Measurements from ENCODE around the gene MACC1. TPM values are rescaled to one million over a fixed set of nuclear protein-coding genes. Genes with fewer than 3 reads are reported as not detected.
A peak's percentile ranks its signal among the peaks of the same experiment; 100 is the strongest.

The MACC1 gene
- total and polyA plus RNA-seq, 9 of the 15 experiments (the other 6 are each of a cell fraction or from before 2014, with no cell fraction given): 5.9 to 30.2 (median 10.4) TPM

DNA sequence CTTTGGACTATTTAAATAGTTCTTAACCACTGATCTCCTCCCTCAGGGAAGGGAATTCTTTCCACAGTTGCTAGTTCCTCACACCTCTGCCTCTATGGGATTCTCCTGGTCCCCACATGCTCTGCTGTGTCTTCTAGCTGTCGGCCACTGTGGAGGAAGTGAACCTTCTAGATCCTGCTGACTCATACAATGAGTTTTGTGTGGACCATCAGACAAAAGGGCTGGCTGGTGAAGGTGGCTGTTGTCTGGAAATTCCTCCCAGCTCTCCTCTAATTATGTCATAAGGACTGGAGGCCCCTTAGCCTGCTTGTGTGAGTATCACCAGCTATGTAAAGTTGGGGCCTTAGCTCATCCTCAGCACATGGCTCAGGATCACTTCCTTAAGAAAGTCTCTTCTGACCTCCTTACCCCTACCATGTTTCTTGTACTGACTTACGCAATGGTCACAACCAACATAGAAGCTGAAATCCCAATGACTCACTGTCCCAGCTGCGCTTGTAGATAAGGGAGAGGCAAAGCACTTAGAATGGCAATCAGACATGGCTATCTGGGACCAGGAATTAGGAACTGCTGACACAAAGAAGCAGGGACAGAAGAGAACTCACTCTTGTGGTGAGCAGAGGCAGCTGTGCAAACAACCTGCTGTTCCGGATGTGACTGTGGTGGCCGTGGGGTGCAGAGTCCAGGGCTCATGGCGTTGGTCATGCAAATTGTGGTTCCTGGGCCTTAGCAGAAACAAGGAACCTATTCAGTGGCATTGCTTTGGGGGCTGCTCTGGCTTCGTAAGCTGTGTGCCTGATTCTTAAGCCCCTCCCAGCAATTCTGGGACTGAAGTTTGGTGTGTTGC is 2.5 kb upstream of the MACC1 start (continued):
- TF ChIP-seq TAF1 (IDR thresholded peaks at IDR 0.05; ENCODE audit: control insufficient read depth, extremely low read depth, insufficient read depth, low read length, severe bottlenecking): peak; percentile 47
- TF ChIP-seq ZNF347 (CRISPR knock-in tag; IDR thresholded peaks at IDR 0.05; ENCODE audit: low read depth): no peak
- peak; percentile 98 for TF ChIP-seq CTBP1 (IDR thresholded peaks at IDR 0.05; ENCODE audit: borderline replicate concordance)
- TF ChIP-seq MAFK (IDR thresholded peaks at IDR 0.05; ENCODE audit: low read length): peak; percentile 87
- no peak for TF ChIP-seq BDP1 (IDR thresholded peaks at IDR 0.05; ENCODE audit: insufficient read depth, insufficient read length)
- TF ChIP-seq, protein P1, sequence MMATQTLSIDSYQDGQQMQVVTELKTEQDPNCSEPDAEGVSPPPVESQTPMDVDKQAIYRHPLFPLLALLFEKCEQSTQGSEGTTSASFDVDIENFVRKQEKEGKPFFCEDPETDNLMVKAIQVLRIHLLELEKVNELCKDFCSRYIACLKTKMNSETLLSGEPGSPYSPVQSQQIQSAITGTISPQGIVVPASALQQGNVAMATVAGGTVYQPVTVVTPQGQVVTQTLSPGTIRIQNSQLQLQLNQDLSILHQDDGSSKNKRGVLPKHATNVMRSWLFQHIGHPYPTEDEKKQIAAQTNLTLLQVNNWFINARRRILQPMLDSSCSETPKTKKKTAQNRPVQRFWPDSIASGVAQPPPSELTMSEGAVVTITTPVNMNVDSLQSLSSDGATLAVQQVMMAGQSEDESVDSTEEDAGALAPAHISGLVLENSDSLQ (IDR thresholded peaks at IDR 0.05): peak; percentile 85
- TF ChIP-seq, protein P2, sequence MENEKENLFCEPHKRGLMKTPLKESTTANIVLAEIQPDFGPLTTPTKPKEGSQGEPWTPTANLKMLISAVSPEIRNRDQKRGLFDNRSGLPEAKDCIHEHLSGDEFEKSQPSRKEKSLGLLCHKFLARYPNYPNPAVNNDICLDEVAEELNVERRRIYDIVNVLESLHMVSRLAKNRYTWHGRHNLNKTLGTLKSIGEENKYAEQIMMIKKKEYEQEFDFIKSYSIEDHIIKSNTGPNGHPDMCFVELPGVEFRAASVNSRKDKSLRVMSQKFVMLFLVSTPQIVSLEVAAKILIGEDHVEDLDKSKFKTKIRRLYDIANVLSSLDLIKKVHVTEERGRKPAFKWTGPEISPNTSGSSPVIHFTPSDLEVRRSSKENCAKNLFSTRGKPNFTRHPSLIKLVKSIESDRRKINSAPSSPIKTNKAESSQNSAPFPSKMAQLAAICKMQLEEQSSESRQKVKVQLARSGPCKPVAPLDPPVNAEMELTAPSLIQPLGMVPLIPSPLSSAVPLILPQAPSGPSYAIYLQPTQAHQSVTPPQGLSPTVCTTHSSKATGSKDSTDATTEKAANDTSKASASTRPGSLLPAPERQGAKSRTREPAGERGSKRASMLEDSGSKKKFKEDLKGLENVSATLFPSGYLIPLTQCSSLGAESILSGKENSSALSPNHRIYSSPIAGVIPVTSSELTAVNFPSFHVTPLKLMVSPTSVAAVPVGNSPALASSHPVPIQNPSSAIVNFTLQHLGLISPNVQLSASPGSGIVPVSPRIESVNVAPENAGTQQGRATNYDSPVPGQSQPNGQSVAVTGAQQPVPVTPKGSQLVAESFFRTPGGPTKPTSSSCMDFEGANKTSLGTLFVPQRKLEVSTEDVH (IDR thresholded peaks at IDR 0.05; ENCODE audit: low read depth, partially characterized antibody): peak; percentile 86
- TF ChIP-seq ZNF140 (CRISPR knock-in tag; IDR thresholded peaks at IDR 0.05): no peak
- no peak for TF ChIP-seq GTF3C2 (IDR thresholded peaks at IDR 0.05; ENCODE audit: borderline replicate concordance, extremely low read depth, insufficient read length)
- no peak for TF ChIP-seq SETDB1 (IDR thresholded peaks at IDR 0.05; ENCODE audit: low read length)
- TF ChIP-seq, protein P3, sequence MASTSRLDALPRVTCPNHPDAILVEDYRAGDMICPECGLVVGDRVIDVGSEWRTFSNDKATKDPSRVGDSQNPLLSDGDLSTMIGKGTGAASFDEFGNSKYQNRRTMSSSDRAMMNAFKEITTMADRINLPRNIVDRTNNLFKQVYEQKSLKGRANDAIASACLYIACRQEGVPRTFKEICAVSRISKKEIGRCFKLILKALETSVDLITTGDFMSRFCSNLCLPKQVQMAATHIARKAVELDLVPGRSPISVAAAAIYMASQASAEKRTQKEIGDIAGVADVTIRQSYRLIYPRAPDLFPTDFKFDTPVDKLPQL (IDR thresholded peaks at IDR 0.05; ENCODE audit: extremely low read depth, insufficient read length): no peak
- 0 out of 2 replicates have a peak, but pooled peaks have one; percentile 19 for TF ChIP-seq SREBF1 (IDR thresholded peaks at IDR 0.05; ENCODE audit: borderline replicate concordance, low read depth, low read length)
- TF ChIP-seq ZNF282 (CRISPR knock-in tag; IDR thresholded peaks at IDR 0.05): no peak
- TF ChIP-seq, protein P4, sequence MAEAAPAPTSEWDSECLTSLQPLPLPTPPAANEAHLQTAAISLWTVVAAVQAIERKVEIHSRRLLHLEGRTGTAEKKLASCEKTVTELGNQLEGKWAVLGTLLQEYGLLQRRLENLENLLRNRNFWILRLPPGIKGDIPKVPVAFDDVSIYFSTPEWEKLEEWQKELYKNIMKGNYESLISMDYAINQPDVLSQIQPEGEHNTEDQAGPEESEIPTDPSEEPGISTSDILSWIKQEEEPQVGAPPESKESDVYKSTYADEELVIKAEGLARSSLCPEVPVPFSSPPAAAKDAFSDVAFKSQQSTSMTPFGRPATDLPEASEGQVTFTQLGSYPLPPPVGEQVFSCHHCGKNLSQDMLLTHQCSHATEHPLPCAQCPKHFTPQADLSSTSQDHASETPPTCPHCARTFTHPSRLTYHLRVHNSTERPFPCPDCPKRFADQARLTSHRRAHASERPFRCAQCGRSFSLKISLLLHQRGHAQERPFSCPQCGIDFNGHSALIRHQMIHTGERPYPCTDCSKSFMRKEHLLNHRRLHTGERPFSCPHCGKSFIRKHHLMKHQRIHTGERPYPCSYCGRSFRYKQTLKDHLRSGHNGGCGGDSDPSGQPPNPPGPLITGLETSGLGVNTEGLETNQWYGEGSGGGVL (CRISPR knock-in tag; IDR thresholded peaks at IDR 0.05): no peak
- TF ChIP-seq ZNF175 (CRISPR knock-in tag; IDR thresholded peaks at IDR 0.05; ENCODE audit: low read depth): peak; percentile 93
- no peak for TF ChIP-seq ZNF785 (CRISPR knock-in tag; IDR thresholded peaks at IDR 0.05)
- TF ChIP-seq SNIP1 (IDR thresholded peaks at IDR 0.05; ENCODE audit: low read depth): peak; percentile 69; the same call in 1 of the 2 replicates
